GM12891 (cell line): Measurements from ENCODE around the gene DNAJB8.

Source experiments
- DNase-seq: peaks from one replicate; pipeline ENCODE4 v3.0.0; 2011; ENCODE audit warnings: low spot score; ENCODE audit not compliant: insufficient read length
- FAIRE-seq: peaks from 2 replicates; lab custom pipeline; 2011; peaks lifted over from hg19 to GRCh38; lab: Jason Lieb, UNC
- PAX5 ChIP-seq: IDR thresholded peaks from 2 replicates; pipeline ENCODE4 v1.6.1; 2011; ENCODE audit warnings: low read length, moderate library complexity, mild to moderate bottlenecking; ENCODE audit not compliant: insufficient read depth, severe bottlenecking
- POLR2A ChIP-seq: IDR thresholded peaks from 2 replicates; pipeline ENCODE4 v1.6.1; 2011; ENCODE audit warnings: low read depth, low read length, control low read depth
- POLR2AphosphoS5 ChIP-seq: IDR thresholded peaks from 2 replicates; pipeline ENCODE4 v1.6.1; 2011; ENCODE audit warnings: low read depth, low read length, control low read depth
- POU2F2 ChIP-seq: IDR thresholded peaks from 2 replicates; pipeline ENCODE4 v1.6.1; 2011; ENCODE audit warnings: low read depth, mild to moderate bottlenecking, control low read depth, low read length, moderate library complexity
- SPI1 ChIP-seq: IDR thresholded peaks from 2 replicates; pipeline ENCODE4 v1.6.1; 2011; ENCODE audit warnings: low read depth, low read length, control low read depth
- TAF1 ChIP-seq: IDR thresholded peaks from 2 replicates; pipeline ENCODE4 v1.6.1; 2011; ENCODE audit warnings: low read depth, low read length, control low read depth

DNAJB8 gene

GRCh38 chr3:128459461-128459820 lies 7.2 kb downstream of the DNAJB8 start:
- DNase-seq (no peak), FAIRE-seq (no peak)
- TF ChIP-seq POLR2A (no peak), PAX5 (no peak), POLR2AphosphoS5 (no peak), POU2F2 (no peak), TAF1 (no peak), SPI1 (no peak)

- no peak for TF ChIP-seq POU2F2
- TF ChIP-seq TAF1, result no peak
- no peak for TF ChIP-seq PAX5
- TF ChIP-seq POLR2AphosphoS5, result no peak
- TF ChIP-seq SPI1, result no peak
- TF ChIP-seq POLR2A, result no peak
- DNase-seq, result no peak
- FAIRE-seq, result no peak
Measured at GRCh38 chr3:128458746-128459460, 7.8 kb downstream of the DNAJB8 start.

- FAIRE-seq (no peak), DNase-seq (no peak)
- no peak for TF ChIP-seq POU2F2
- no peak for TF ChIP-seq PAX5
- TF ChIP-seq POLR2A, result no peak
- TF ChIP-seq POLR2AphosphoS5, result no peak
- TF ChIP-seq SPI1, result no peak
- no peak for TF ChIP-seq TAF1
Measured at GRCh38 chr3:128457937-128458336, 8.8 kb downstream of the DNAJB8 start.

GRCh38 chr3:128456776-128457715 lies 9.6 kb downstream of the DNAJB8 start:
- TF ChIP-seq TAF1 (no peak), PAX5 (no peak), POLR2AphosphoS5 (no peak), POU2F2 (no peak), POLR2A (no peak), SPI1 (no peak)
- no peak for FAIRE-seq
- DNase-seq, result no peak

GRCh38 chr3:128455786-128456748 lies 10.6 kb downstream of the DNAJB8 start:
- FAIRE-seq, result no peak
- no peak for TF ChIP-seq TAF1
- TF ChIP-seq POLR2A, result no peak
- TF ChIP-seq PAX5, result no peak
- TF ChIP-seq POLR2AphosphoS5, result no peak
- TF ChIP-seq POU2F2, result no peak
- TF ChIP-seq SPI1, result no peak
- no peak for DNase-seq

GRCh38 chr3:128455116-128455515 lies 11.6 kb downstream of the DNAJB8 start:
- FAIRE-seq, result no peak
- TF ChIP-seq POLR2AphosphoS5 (no peak), TAF1 (no peak), SPI1 (no peak), POU2F2 (no peak), PAX5 (no peak), POLR2A (no peak)
- no peak for DNase-seq

- FAIRE-seq, result no peak
- DNase-seq, result no peak
- TF ChIP-seq POU2F2, result no peak
- no peak for TF ChIP-seq SPI1
- TF ChIP-seq POLR2A, result no peak
- TF ChIP-seq PAX5, result no peak
- TF ChIP-seq TAF1, result no peak
- no peak for TF ChIP-seq POLR2AphosphoS5
Measured at GRCh38 chr3:128454310-128454618, 12.4 kb downstream of the DNAJB8 start.

- DNase-seq, result no peak
- no peak for FAIRE-seq
- TF ChIP-seq PAX5 (no peak), SPI1 (no peak), POLR2A (no peak), TAF1 (no peak), POLR2AphosphoS5 (no peak), POU2F2 (no peak)
Measured at GRCh38 chr3:128453501-128454309, 13.0 kb downstream of the DNAJB8 start.
